HUES6 (cell line): ENCODE results near the gene TEKTIP1.

Experiments
- H3K27ac ChIP-seq: 2 replicates; pipeline ENCODE4 v1.7.0; 2013; ENCODE audit warnings: low read depth, mild to moderate bottlenecking, low read length, inconsistent platforms
- H3K27me3 ChIP-seq: 2 replicates; pipeline ENCODE4 v1.6.1; 2013; ENCODE audit warnings: low read length; ENCODE audit not compliant: control insufficient read depth, insufficient read depth
- H3K36me3 ChIP-seq: 2 replicates; pipeline ENCODE4 v1.6.1; 2013; ENCODE audit warnings: low read length; ENCODE audit not compliant: control insufficient read depth, insufficient read depth
- H3K4me1 ChIP-seq: 2 replicates; pipeline ENCODE4 v1.6.1; 2013; ENCODE audit warnings: low read length; ENCODE audit not compliant: control insufficient read depth, insufficient read depth
- H3K4me3 ChIP-seq: 2 replicates; pipeline ENCODE4 v1.5.1; 2013; ENCODE audit warnings: low read depth, low read length
- H3K9ac ChIP-seq: one replicate; pipeline ENCODE4 v1.6.1; 2013; ENCODE audit warnings: mild to moderate bottlenecking, low read length
- H3K9me3 ChIP-seq: 2 replicates; pipeline ENCODE4 v1.6.1; 2013; ENCODE audit warnings: low read depth, low read length; ENCODE audit not compliant: control insufficient read depth, insufficient read depth

The TEKTIP1 gene

DNA sequence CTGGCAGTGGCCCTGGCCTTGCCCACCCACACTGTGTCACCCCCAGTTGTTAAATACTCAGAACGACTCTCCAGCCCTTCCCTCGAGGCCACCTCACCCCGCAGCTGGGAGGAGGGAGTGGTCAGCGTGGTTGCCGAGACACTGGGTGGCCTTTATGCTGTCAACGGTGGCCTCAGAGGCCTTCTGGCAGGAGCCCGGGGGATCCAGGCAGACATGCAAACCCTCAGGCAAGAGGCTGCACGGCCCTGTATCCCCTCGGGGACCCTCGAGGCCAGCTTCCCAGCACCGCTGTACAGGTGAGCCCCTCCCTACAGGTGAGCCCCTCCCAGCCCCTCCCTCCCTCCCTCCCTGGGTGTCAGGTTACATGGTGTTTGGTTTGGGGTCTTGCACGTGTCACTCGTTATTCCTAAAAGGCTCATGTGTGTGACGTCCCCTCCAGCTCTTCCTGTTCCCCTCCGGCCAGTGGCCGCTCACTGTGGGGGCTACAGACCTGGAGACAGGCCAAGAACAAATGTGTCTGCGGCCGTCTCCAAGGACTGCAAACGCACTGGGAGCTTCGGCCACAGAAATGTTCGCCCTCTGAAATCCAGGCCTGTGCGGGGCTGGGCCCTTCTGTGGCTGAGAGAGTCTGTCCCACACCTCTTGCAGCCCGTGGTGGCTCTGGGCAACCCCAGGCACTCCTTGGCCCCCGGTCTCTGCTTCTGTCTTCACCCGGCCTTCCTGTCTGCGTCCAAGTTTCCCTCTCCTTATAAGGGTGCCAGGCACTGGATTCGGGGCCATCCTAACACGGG, at the start of gene TEKTIP1:
TEKTIP1 (plus strand) TSS at position 210 of the 791 bp plus-strand sequence; CDS start at position 214, 4 bp downstream.
- Histone ChIP-seq H3K4me3 (no peak within 1 kb of the TSS), H3K27ac (no peak within 1 kb of the TSS), H3K36me3 (peaks cover 42% of the 10 kb centered on the region), H3K9ac (no peak within 1 kb of the TSS), H3K9me3 (no peaks in the 10 kb centered on the region), H3K27me3 (no peaks in the 10 kb centered on the region), H3K4me1 (peaks cover 5% of the 10 kb centered on the region; the same call in 1 of the 2 replicates)

DNA sequence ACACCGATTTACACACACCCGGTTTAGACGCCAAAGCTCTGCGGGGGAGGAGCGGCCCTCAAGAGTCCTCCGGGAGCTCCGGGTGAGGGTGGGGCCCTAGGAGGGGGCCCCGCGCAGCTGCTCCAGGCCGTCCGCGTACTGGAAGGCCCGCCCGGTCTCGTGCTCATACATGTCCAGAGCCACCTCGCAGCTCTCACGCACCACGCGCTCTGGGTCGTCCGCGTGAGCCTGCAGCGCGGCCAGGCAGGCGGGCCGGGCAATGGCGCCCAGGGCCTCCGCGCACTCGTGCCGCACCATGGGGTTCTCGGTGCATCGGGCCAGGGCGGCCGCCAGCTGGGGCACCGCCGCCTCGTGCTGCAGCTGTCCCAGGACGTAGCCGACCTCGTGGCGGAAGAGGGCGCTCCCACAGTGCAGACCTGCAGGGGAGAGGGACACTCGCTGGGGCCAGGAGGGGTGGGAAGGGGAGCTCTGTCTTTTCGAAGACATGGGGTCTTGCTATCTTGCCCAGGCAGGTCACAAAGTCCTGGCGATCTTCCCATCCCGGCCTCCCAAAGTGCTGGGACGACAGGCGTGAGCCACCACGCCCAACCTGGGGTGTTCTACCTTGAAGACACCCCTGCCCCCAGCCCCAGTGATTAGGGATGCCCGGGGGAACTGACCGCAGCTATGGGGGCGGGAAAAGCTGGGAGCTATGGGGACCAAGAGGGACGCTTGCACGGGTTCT, 47.4 kb upstream of the TEKTIP1 start:
- Histone ChIP-seq H3K27me3 (no peaks in the 10 kb centered on the region), H3K27ac (no peak overlapping the region), H3K9me3 (no peaks in the 10 kb centered on the region), H3K36me3 (peaks cover 38% of the 10 kb centered on the region), H3K9ac (no peak overlapping the region), H3K4me1 (peaks cover 4% of the 10 kb centered on the region; the same call in 1 of the 2 replicates), H3K4me3 (no peak overlapping the region)

DNA sequence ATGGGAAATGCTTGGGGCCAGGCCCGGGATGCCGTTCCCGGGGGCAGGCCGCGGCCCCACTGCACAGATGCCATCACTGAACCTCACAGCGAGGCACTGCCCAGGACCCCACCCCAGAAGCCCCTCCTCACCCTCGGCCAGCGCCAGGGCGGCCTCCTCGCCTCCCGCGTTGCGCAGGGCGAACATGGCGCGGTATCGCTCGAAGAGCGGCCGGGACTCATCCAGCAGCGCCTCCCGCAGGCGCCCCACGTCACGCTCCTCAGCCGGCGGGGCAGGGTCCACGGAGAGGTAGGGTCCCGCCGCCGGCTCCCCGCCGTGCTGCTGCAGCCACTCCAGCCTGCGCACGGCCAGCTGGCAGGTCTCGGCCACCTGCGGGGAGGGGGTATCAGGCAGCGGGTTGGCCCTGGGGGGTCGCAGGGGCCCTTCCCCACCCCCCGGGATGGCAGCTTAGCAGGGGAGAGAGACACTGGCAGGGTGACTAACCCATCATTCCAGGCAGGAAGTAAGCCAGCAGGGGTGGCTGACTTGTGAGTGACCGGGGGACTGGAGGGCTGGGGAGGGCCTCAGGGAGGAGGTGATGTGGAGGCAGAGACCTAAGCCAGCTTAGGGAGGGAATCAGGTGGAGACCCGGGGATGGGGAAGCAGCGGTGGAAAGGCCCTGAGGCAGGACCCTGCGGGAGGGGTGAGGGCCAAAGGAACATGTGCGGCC, 46.7 kb upstream of the TEKTIP1 start:
- Histone ChIP-seq H3K36me3 (peaks cover 41% of the 10 kb centered on the region), H3K9me3 (no peaks in the 10 kb centered on the region), H3K27me3 (no peaks in the 10 kb centered on the region), H3K27ac (no peak overlapping the region), H3K4me3 (no peak overlapping the region), H3K9ac (no peak overlapping the region), H3K4me1 (peaks cover 4% of the 10 kb centered on the region; the same call in 1 of the 2 replicates)

DNA sequence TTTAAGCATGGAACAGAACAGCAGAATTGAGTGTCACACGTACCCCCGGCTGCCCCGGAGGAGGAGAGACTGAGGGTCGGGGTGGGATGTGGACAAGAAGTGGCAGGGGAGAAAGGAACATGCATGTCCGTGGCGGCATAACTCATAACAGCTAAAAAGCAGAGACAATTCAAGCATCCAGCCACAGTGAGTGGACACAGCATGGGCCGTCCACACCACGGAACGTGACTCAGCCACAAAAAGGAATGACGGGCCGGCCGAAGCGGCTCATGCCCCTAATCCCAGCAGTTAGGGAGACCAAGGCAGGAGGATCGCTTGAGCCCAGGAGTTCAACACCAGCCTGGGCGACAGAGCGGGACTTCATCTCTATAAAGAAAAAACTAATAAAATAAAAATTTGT, 46.1 kb upstream of the TEKTIP1 start:
- Histone ChIP-seq H3K4me1 (peaks cover 4% of the 10 kb centered on the region; the same call in 1 of the 2 replicates), H3K27ac (no peak overlapping the region), H3K9me3 (no peaks in the 10 kb centered on the region), H3K27me3 (no peaks in the 10 kb centered on the region), H3K9ac (no peak overlapping the region), H3K4me3 (no peak overlapping the region), H3K36me3 (peaks cover 44% of the 10 kb centered on the region)

DNA sequence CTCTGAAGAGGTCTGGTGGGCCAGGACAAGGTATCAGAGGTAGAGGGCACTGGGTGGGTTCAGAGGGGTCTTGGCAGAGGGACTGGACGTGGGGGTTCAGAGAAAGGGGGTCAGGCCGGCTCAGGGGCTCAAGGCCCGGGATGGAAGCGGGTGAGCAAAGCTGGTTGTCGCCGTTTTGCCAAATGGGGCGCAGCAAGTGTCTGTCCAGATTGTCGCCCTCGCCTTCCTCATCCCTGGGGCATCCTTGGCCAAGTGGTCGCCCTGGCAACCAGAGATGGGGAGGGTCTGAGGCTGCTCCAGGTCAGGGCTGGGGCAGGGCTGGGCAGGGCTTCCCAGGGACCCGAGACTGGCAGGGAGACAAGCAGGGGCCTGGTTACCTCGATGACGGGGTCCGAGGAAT, 45.3 kb upstream of the TEKTIP1 start:
- Histone ChIP-seq H3K4me3 (no peak overlapping the region), H3K27me3 (no peaks in the 10 kb centered on the region), H3K9ac (no peak overlapping the region), H3K27ac (no peak overlapping the region), H3K9me3 (no peaks in the 10 kb centered on the region), H3K36me3 (peaks cover 44% of the 10 kb centered on the region), H3K4me1 (peaks cover 4% of the 10 kb centered on the region; the same call in 1 of the 2 replicates)

DNA sequence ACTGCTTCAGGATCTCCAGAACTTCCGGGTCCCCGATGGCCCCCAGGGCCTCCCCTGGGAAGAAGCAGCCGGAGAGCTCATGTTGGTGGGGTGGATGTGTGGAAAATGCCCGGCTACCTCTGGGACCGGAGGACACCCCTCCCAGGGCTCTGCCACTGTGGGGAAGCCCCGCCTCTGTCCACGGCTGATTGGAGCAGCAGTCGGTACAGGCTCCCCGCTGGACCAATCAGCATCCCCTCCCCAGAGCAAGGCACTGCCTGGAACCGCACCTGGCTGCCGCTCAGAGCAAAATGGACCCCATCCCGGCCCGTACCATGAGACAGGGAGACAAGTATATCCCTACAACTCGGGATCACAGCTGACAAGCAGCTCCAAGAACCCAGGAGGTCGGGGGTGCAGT, 44.9 kb upstream of the TEKTIP1 start:
- Histone ChIP-seq H3K4me1 (peaks cover 4% of the 10 kb centered on the region; the same call in 1 of the 2 replicates), H3K27me3 (no peaks in the 10 kb centered on the region), H3K27ac (no peak overlapping the region), H3K4me3 (no peak overlapping the region), H3K9ac (no peak overlapping the region), H3K36me3 (peaks cover 44% of the 10 kb centered on the region), H3K9me3 (no peaks in the 10 kb centered on the region)

DNA sequence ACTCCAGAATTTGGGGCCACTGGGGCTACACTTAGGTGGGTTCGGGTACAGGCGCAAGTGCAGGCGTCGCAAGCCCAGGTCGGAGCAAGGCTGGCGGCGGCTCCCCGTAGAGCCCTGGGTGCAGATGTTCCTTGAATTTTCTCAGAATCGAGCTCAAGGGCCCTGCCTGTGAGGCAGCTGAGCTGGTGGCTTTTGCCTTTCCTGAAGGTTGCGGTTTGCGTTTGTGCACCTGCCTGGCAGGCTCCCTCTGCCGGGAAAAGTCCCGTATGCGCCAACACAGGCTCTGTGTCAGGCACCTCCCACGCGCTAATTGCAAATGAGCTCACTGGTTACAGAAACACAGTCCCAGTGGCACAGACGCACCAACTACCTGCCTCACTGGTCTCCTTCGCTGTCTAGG, 44.4 kb upstream of the TEKTIP1 start:
- H3K4me1 ChIP-seq, result peaks cover 4% of the 10 kb centered on the region; the same call in 1 of the 2 replicates
- H3K27ac ChIP-seq, result no peak overlapping the region
- H3K4me3 ChIP-seq, result no peak overlapping the region
- no peak overlapping the region for H3K9ac ChIP-seq
- no peaks in the 10 kb centered on the region for H3K27me3 ChIP-seq
- peaks cover 44% of the 10 kb centered on the region for H3K36me3 ChIP-seq
- no peaks in the 10 kb centered on the region for H3K9me3 ChIP-seq

DNA sequence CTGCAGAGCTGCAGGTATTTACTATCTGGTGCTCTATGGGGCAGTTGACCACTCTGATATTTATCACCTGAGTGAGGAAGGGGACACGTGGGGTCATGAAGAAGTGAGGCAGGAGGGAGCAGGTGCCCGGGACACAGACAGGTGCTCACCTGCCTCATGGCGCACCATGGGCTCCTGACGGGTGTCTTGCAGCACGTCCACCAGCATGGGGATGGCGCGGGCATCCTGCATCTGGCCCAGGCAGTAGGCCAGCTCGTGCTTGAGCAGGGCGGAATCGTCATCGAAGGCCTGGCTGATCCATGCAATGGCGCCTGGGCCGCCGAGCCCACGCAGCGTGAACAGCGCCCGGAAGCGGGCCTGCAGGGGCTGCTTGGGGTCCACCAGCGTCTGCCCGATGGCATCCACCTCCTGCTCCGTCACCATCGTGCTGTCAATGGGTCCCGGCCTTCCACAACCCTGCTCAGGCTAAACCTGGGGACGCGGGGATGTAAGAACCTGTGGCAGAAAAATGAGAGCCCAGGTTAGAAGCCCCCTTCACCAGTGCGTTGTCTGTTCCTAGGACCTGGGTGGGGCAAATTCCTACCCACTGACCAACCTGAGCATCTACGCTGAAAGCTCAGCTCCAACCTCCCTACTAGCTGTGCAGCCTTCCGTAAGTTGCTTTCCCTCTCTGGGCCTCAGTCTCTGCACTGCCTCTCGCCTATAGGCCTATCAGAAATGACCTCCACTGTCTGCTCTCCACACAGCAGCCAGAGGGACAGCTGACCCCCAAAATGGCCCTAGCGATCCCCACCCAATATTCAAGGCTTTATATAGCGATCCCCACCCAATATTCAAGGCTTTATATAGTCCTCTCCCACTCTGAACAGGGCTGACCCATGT, 42.3 kb upstream of the TEKTIP1 start:
- H3K4me1 ChIP-seq, result peaks cover 7% of the 10 kb centered on the region; the same call in 1 of the 2 replicates
- no peak overlapping the region for H3K4me3 ChIP-seq
- no peaks in the 10 kb centered on the region for H3K9me3 ChIP-seq
- H3K27ac ChIP-seq, result no peak overlapping the region
- no peak overlapping the region for H3K9ac ChIP-seq
- H3K36me3 ChIP-seq, result peaks cover 42% of the 10 kb centered on the region
- no peaks in the 10 kb centered on the region for H3K27me3 ChIP-seq

DNA sequence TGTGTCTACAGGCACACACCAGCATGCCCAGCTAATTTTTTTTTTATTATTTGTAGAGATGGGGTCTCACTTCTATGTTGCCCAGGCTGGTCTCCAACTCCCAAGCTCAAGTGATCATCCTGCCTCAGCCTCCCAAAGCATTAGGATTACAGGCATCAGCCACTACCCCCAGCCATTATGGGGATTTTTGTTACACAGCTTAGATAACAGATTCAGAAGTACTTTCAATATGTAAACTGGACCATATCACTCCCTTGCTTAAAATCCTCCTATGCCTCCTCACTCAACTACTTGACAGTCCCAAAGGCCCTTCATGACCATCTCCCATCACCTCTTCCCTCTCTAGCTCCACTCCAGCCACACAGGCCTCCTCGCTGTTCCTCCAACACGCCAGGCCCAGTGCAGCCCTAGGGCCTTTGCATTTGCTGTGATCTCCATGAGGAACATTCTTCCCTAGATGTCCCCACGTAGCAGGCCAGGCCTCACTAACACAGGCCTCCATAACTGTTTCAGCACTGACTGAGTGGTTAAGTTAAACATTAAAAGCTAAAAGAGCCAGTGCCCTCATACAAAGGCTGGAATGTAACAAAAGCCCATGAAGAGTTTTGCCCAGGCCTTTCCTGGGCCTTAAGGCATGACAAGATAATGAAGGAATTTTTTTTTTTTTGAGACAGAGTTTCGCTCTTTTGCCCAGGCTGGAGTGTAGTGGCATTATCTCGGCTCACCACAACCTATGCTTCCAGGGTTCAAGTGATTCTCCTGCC, 41.0 kb upstream of the TEKTIP1 start:
- Histone ChIP-seq H3K27ac (no peak overlapping the region), H3K36me3 (peaks cover 33% of the 10 kb centered on the region), H3K27me3 (no peaks in the 10 kb centered on the region), H3K9me3 (no peaks in the 10 kb centered on the region), H3K9ac (no peak overlapping the region), H3K4me1 (0 out of 2 replicates have a peak, but pooled peaks cover 3% of the 10 kb centered on the region), H3K4me3 (no peak overlapping the region)
